SH-SY5Y (cell line): Measurements from ENCODE around the gene GOLGB1.

ENCODE experiments used
- GATA2 ChIP-seq: IDR thresholded peaks from 2 replicates; pipeline ENCODE4 v1.6.1; 2011; ENCODE audit warnings: mild to moderate bottlenecking, low read depth, low read length
- GATA3 ChIP-seq: IDR thresholded peaks from 2 replicates; pipeline ENCODE4 v1.6.1; 2011; ENCODE audit warnings: low read depth, mild to moderate bottlenecking, low read length, moderate library complexity

DNA sequence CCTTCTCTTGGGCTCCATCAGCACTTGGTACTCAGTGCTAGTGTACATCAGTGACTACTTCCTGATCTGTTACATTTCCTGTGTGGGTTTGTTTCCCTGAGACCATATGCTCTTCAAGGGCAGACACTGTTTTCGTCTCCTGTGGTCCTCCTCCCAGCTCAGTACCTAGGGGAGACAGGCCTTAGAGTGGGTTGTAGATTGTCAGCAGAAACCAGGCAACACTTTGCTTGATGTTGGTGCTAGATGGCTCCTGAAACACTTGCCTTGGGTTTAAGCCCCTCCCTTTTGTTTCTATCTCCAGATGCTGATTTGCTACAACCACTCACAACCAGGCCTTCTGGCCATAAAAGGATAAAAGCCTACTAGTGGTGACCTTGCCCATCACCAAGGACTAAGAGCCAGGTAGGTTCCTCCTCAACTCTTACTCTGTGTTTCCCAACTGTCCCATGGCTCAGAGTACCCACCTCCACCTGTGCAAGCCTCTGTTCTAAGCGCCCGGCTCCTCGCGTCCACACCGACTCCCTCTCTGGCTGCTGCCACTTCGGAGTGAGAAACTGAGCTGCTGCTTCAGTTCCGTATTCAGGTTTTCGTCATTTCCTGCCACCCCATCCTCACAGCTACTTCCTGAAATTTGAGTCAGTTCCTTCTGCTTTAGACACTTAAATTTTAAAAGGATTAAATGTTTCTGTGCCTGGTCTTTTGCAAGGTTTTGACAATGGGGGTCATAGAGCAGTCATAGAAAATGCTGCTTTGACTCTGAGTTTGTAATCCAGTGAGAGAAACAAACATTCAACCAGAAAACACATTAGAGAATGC, 89.0 kb downstream of the GOLGB1 start, which contains the start of gene HCLS1:
- no peak for TF ChIP-seq GATA3
- TF ChIP-seq GATA2, result no peak
